ENCODE measurements around the gene CERCAM. TPM values are rescaled to one million over a fixed set of nuclear protein-coding genes. Genes with fewer than 3 reads are reported as not detected.

The CERCAM gene
- total and polyA plus RNA-seq, 4 donors: 1.1 to 2.9 (median 1.8) TPM

- H3K9ac ChIP-seq (ENCODE audit: low read depth in 1 of 2, low read length in 2 of 2): no peak overlapping the region
- 89% methylated on average over 22 of the region's 22 CpGs for WGBS
- no peak for DNase-seq (ENCODE audit: low spot score)
- H3K27me3 ChIP-seq (ENCODE audit: control insufficient read depth in 4 of 4, insufficient read depth in 4 of 4, low read length in 3 of 4): no peaks in the 10 kb centered on the region
- no peaks in the 10 kb centered on the region for H3K9me3 ChIP-seq (ENCODE audit: control insufficient read depth in 4 of 4, low read length in 3 of 4)
- H3K27ac ChIP-seq (ENCODE audit: low read depth in 1 of 2, low read length in 2 of 2): no peak overlapping the region
- no peaks in the 10 kb centered on the region for H3K4me1 ChIP-seq (ENCODE audit: control insufficient read depth in 4 of 4, insufficient read depth in 4 of 4, low read length in 3 of 4)
- H3K4me3 ChIP-seq (ENCODE audit: low read depth in 1 of 3, low read length in 3 of 3): no peak overlapping the region
- TF ChIP-seq FOXA1 (IDR thresholded peaks at IDR 0.05) (no peak), RXRA (IDR thresholded peaks at IDR 0.05) (no peak), CTCF (IDR thresholded peaks at IDR 0.05; ENCODE audit: low read depth, low read length, missing input control) (no peak), NR2F2 (IDR thresholded peaks at IDR 0.05) (no peak), FOXA2 (IDR thresholded peaks at IDR 0.05) (no peak), REST (IDR thresholded peaks at IDR 0.05) (no peak), SP1 (IDR thresholded peaks at IDR 0.05) (no peak), GABPA (IDR thresholded peaks at IDR 0.05 in 1 of 2, conservative IDR thresholded peaks at IDR 0.05 in 1 of 2) (no peak), YY1 (IDR thresholded peaks at IDR 0.05) (no peak), HNF4G (IDR thresholded peaks at IDR 0.05) (no peak), ZBTB33 (IDR thresholded peaks at IDR 0.05) (no peak), TAF1 (conservative IDR thresholded peaks at IDR 0.05) (no peak), EGR1 (IDR thresholded peaks at IDR 0.05; ENCODE audit: low read depth in 2 of 2) (no peak), MAX (IDR thresholded peaks at IDR 0.05) (no peak), RAD21 (IDR thresholded peaks at IDR 0.05) (no peak), JUND (IDR thresholded peaks at IDR 0.05) (no peak), HNF4A (conservative IDR thresholded peaks at IDR 0.05) (no peak)
- H3K36me3 ChIP-seq (ENCODE audit: control insufficient read depth in 4 of 4, insufficient read depth in 3 of 4, low read depth in 1 of 4, low read length in 3 of 4): no peaks in the 10 kb centered on the region
Observed at GRCh38 chr9:128428644-128429512, 8.2 kb downstream of the CERCAM start.

Data from liver (tissue), 9 donors.